A673 (cell line): ENCODE data around the gene SLC22A4. TPM values are rescaled to one million over a fixed set of nuclear protein-coding genes. Genes with fewer than 3 reads are reported as not detected.

Experiments
- BruUV-seq: library from RNA; stranded (reverse); fragments of 400-500 nt; replicated peaks from 2 replicates; lab custom pipeline; 2021; lab: Mats Ljungman, UMichigan
- CTCF ChIA-PET: fragments of 300-600 bp; sonication (Branson Sonifier 250); formaldehyde crosslinking; loops from one replicate; lab custom pipeline; 2022; ENCODE audit warnings: antibody characterized with exemption; lab: Charles Lee
- POLR2A ChIA-PET: fragments of 300-600 bp; sonication (Branson Sonifier 250); formaldehyde crosslinking; loops from one replicate; lab custom pipeline; 2022; ENCODE audit warnings: antibody characterized with exemption; ENCODE audit not compliant: low non-redundant PET; lab: Charles Lee
- DNase-seq: peaks from one replicate; pipeline ENCODE4 v3.0.0-alpha.2; 2015; ENCODE audit warnings: low spot score
- H3K27ac ChIP-seq: fragments of 200-600 bp; sonication (generic); 2 replicates; pipeline ENCODE4 v1.5.1; 2016; ENCODE audit warnings: mixed run types, low read depth, mild to moderate bottlenecking, mixed read lengths, antibody characterized with exemption, low read length; ENCODE audit not compliant: poor library complexity, severe bottlenecking
- H3K27me3 ChIP-seq: fragments of 200-600 bp; sonication (generic); replicated peaks from 2 replicates; pipeline ENCODE4 v1.6.1; 2017; ENCODE audit warnings: mixed run types, low read depth, mild to moderate bottlenecking, mixed read lengths, antibody characterized with exemption, low read length; ENCODE audit not compliant: insufficient read depth, poor library complexity
- H3K36me3 ChIP-seq: fragments of 200-600 bp; sonication (generic); 2 replicates; pipeline ENCODE4 v1.6.1; 2016; ENCODE audit warnings: mixed run types, mild to moderate bottlenecking, mixed read lengths, antibody characterized with exemption, low read length; ENCODE audit not compliant: insufficient read depth, poor library complexity, severe bottlenecking
- H3K4me1 ChIP-seq: fragments of 200-600 bp; sonication (generic); 2 replicates; pipeline ENCODE4 v1.6.1; 2017; ENCODE audit warnings: mixed run types, mild to moderate bottlenecking, mixed read lengths, antibody characterized with exemption, low read length; ENCODE audit not compliant: insufficient read depth, poor library complexity, severe bottlenecking
- H3K4me3 ChIP-seq: fragments of 200-600 bp; sonication (generic); 2 replicates; pipeline ENCODE4 v1.5.1; 2016; ENCODE audit warnings: low read depth, mixed run types, mild to moderate bottlenecking, mixed read lengths, low read length; ENCODE audit not compliant: poor library complexity, severe bottlenecking
- H3K9me3 ChIP-seq: fragments of 200-600 bp; sonication (generic); 2 replicates; pipeline ENCODE4 v1.6.1; 2016; ENCODE audit warnings: mixed run types, low read depth, mild to moderate bottlenecking, mixed read lengths, antibody characterized with exemption, low read length; ENCODE audit not compliant: poor library complexity, severe bottlenecking
- CTCF ChIP-seq: fragments of 300-800, 200-600 bp; sonication (generic); conservative IDR thresholded peaks from 2 replicates; pipeline ENCODE4 v1.5.1; 2017; ENCODE audit warnings: low read depth, mild to moderate bottlenecking, antibody characterized with exemption, low read length, moderate library complexity, mixed read lengths
- EZH2 ChIP-seq: fragments of 200-600 bp; sonication (generic); IDR thresholded peaks from 2 replicates; pipeline ENCODE4 v1.6.1; 2017; ENCODE audit warnings: borderline replicate concordance, low read depth, mild to moderate bottlenecking, mixed read lengths, antibody characterized with exemption, low read length; ENCODE audit not compliant: poor library complexity, severe bottlenecking
- intact Hi-C: fragments of 100-400 bp; cut with micrococcal nuclease; formaldehyde crosslinking; loops from one replicate; pipeline ENCODE4 v1.10.0; 2022; ENCODE audit not compliant: unreplicated experiment
- total RNA-seq: library from RNA; stranded (reverse); gene quantifications from 2 replicates; pipeline ENCODE4 v1.2.3, GENCODE V29; 2021

The SLC22A4 gene
- total RNA-seq, 1 experiment from 2014 or later = 0.99 TPM

- no peak for TF ChIP-seq EZH2
- no peak for TF ChIP-seq CTCF
- DNase-seq = no peak
- no peaks in the 10 kb centered on the region for H3K27me3 ChIP-seq
- no peak overlapping the region for H3K4me3 ChIP-seq
- no peak overlapping the region for H3K27ac ChIP-seq
- BruUV-seq = no TSS peak
- ChIA-PET POLR2A (no interaction called here), CTCF (no interaction called here)
- no peaks in the 10 kb centered on the region for H3K9me3 ChIP-seq
- intact Hi-C loops = no loop called here
- peaks cover 6% of the 10 kb centered on the region for H3K4me1 ChIP-seq
- no peaks in the 10 kb centered on the region for H3K36me3 ChIP-seq
Measured at GRCh38 chr5:132253452-132254320, 40.5 kb upstream of the SLC22A4 start.

GRCh38 chr5:132254321-132254977 lies 39.7 kb upstream of the SLC22A4 start:
- no peaks in the 10 kb centered on the region for H3K36me3 ChIP-seq
- no peaks in the 10 kb centered on the region for H3K9me3 ChIP-seq
- H3K4me1 ChIP-seq = peaks cover 9% of the 10 kb centered on the region
- BruUV-seq = no TSS peak
- no peak for DNase-seq
- CTCF ChIA-PET = no interaction called here
- intact Hi-C loops = no loop called here
- TF ChIP-seq CTCF (no peak), EZH2 (no peak)
- no peaks in the 10 kb centered on the region for H3K27me3 ChIP-seq
- no peak overlapping the region for H3K4me3 ChIP-seq
- POLR2A ChIA-PET = no interaction called here
- no peak overlapping the region for H3K27ac ChIP-seq

DNA sequence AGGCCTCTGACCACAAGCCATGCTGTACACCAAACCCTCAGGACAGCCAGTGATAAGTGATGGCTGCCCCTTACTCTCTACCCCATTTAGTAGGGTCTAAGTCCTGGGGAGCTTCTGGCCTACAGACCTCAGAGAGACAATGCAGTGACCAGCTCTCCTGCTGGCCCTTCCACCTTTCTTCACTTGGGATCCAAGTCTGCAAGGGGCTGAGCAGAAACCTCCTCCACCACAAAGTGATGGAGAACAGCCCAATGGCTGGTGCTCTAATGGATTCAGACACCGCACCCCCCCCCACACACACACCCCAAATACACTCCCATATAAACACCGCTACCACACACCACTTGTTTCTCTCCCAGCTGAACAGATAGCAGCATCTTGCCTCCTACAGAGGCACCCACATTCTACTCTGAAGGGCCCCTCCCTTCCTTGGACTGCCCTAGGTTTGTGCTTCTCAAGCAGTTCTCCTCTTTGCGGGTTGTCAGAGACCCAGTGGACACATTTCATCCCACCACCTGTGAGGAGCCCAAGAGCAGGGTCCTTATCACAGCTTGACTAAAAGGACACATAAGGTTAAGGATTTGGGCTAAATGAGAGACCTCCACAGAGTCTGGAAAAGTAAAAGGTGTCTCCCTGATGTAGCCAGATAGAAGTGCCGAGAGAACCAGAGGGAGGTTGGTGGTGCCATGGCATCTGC lies 38.0 kb upstream of the SLC22A4 start:
- no peaks in the 10 kb centered on the region for H3K36me3 ChIP-seq
- ChIA-PET CTCF (no interaction called here), POLR2A (no interaction called here)
- peaks cover 16% of the 10 kb centered on the region for H3K4me1 ChIP-seq
- no peak for TF ChIP-seq EZH2
- no peak for TF ChIP-seq CTCF
- intact Hi-C loops = no loop called here
- H3K27ac ChIP-seq = no peak overlapping the region
- no peaks in the 10 kb centered on the region for H3K9me3 ChIP-seq
- H3K4me3 ChIP-seq = no peak overlapping the region
- DNase-seq = no peak
- H3K27me3 ChIP-seq = no peaks in the 10 kb centered on the region
- no TSS peak for BruUV-seq
